ENCODE results near the gene CRABP2. TPM values are rescaled to one million over a fixed set of nuclear protein-coding genes. Genes with fewer than 3 reads are reported as not detected.

Gene CRABP2
- total and polyA plus RNA-seq, 2 of the 13 experiments (the other 11 are each of a cell fraction or from before 2014, with no cell fraction given) = 0.40 to 0.60 TPM

- TF ChIP-seq ARID4A (CRISPR knock-in tag; IDR thresholded peaks at IDR 0.05; ENCODE audit: borderline replicate concordance) (peak; percentile 56), HMG20A (CRISPR knock-in tag; IDR thresholded peaks at IDR 0.05; ENCODE audit: borderline replicate concordance) (peak; percentile 30; the same call in 1 of the 2 replicates), ZFX (CRISPR knock-in tag; IDR thresholded peaks at IDR 0.05; ENCODE audit: low read depth) (peak; percentile 47; the same call in 1 of the 2 replicates), ZNF572 (CRISPR knock-in tag; IDR thresholded peaks at IDR 0.05) (no peak), RBM39 (IDR thresholded peaks at IDR 0.05; ENCODE audit: low read depth, low read length, poor library complexity, severe bottlenecking) (peak; percentile 41), ETV6 (CRISPR knock-in tag; conservative IDR thresholded peaks at IDR 0.05) (no peak; the same call in 1 of the 2 replicates), RFXANK (CRISPR knock-in tag; IDR thresholded peaks at IDR 0.05) (no peak), SPEN (CRISPR knock-in tag; IDR thresholded peaks at IDR 0.05; ENCODE audit: low read depth) (peak; percentile 60; the same call in 1 of the 2 replicates), TCF7L2 (IDR thresholded peaks at IDR 0.05; ENCODE audit: low read depth, low read length) (no peak), MEF2D (CRISPR knock-in tag; IDR thresholded peaks at IDR 0.05) (peak; percentile 51; the same call in 1 of the 2 replicates), STAG1 (CRISPR knock-in tag; IDR thresholded peaks at IDR 0.05) (peak; percentile 82), SIN3B (IDR thresholded peaks at IDR 0.05; ENCODE audit: low read length) (0 out of 2 replicates have a peak, but pooled peaks have one; percentile 11), ZNF563 (CRISPR knock-in tag; IDR thresholded peaks at IDR 0.05) (0 out of 2 replicates have a peak, but pooled peaks have one; percentile 53), ZNF782 (CRISPR knock-in tag; IDR thresholded peaks at IDR 0.05; ENCODE audit: borderline replicate concordance) (no peak), CCAR2 (optimal IDR thresholded peaks at IDR 0.05; ENCODE audit: low read depth, low read length) (peak; percentile 37), E2F1 (CRISPR knock-in tag; IDR thresholded peaks at IDR 0.05) (no peak), PRDM15 (CRISPR knock-in tag; IDR thresholded peaks at IDR 0.05) (no peak), YEATS4 (CRISPR knock-in tag; IDR thresholded peaks at IDR 0.05; ENCODE audit: borderline replicate concordance) (peak; percentile 48; the same call in 1 of the 2 replicates), TRIM24 (CRISPR knock-in tag; IDR thresholded peaks at IDR 0.05) (no peak), MLX (CRISPR knock-in tag; IDR thresholded peaks at IDR 0.05) (no peak; the same call in none of the 2 replicates)
These were observed 45.2 kb downstream of the CRABP2 start (continued) for GRCh38 chr1:156659988-156660751.
